ENCODE measurements around the gene NPIPA5.
"Not testable (repeated sequence)": the region's sequence is repeated elsewhere in the genome, so short reads cannot be mapped to it uniquely, and the experiment has no call there.

NPIPA5 gene

DNA sequence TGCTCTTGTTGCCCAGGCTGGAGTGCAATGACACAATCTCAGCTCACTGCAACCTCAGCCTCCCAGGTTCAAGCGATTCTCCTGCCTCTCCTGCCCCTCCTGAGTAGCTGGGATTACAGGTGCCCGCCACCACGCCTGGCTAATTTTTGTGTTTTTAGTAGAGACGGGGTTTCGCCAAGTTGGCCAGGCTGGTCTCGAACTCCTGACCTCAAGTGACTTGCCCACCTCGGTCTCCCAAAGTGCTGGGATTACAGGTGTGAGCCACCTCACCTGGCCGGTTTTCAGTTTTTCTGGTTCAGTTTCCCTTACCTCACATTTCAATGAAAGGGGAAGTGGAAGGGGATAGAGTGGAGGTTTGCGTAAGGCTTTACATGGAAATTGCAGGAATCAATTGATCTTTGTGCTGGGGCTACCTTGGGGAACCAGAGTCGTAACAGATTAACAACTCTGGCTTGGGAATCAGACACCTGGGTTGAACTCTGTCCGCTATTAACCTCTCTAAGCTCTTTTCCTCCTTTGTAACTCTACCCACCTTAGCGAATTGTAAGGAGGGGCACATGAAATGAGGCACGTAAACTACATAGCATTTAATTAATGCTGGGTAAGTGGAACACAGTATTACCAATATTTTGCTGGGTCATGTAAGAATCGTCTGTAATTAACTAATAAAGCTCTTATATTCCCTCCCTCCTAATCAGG lies 20.7 kb upstream of the NPIPA5 start:
- TF ChIP-seq, protein P1, sequence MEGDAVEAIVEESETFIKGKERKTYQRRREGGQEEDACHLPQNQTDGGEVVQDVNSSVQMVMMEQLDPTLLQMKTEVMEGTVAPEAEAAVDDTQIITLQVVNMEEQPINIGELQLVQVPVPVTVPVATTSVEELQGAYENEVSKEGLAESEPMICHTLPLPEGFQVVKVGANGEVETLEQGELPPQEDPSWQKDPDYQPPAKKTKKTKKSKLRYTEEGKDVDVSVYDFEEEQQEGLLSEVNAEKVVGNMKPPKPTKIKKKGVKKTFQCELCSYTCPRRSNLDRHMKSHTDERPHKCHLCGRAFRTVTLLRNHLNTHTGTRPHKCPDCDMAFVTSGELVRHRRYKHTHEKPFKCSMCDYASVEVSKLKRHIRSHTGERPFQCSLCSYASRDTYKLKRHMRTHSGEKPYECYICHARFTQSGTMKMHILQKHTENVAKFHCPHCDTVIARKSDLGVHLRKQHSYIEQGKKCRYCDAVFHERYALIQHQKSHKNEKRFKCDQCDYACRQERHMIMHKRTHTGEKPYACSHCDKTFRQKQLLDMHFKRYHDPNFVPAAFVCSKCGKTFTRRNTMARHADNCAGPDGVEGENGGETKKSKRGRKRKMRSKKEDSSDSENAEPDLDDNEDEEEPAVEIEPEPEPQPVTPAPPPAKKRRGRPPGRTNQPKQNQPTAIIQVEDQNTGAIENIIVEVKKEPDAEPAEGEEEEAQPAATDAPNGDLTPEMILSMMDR (conservative IDR thresholded peaks at IDR 0.05; ENCODE audit: low read length), result no peak
- no peak for DNase-seq (ENCODE audit: low read depth)
- no peak overlapping the region for H3K4me3 ChIP-seq (ENCODE audit: low read length)

DNA sequence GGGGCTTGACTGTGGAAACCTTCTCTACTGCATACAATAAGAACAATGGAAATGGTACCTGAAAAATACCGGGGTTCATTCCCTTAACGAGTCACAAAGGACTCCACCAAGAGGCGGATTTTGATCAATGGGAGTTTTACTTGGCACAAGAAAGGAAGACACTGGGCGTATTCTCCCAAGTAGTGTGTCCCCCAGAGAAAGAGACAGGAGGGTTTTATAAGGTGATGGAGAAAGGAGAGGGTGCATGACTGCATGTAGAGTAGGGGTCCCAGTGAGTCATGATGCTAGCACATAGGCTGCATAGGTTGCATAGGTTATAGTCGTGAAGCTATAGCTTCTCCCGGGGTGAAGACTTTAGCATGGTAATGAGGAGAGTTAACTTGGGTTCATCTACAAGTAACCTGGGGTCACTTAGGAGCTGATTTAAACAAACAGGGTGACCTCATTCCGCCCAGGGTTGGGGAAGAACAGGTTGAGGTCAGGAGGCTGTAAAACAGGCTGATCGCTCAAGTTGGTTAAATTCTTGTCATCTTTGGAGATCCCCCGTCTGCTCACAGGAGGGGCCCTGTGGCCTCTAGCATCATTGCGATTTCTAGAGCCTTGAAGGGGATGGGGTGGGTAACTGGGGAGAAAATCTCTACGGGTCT lies 19.0 kb upstream of the NPIPA5 start:
- TF ChIP-seq, protein P1 (conservative IDR thresholded peaks at IDR 0.05; ENCODE audit: low read length), result no peak
- DNase-seq (ENCODE audit: low read depth), result no peak

DNA sequence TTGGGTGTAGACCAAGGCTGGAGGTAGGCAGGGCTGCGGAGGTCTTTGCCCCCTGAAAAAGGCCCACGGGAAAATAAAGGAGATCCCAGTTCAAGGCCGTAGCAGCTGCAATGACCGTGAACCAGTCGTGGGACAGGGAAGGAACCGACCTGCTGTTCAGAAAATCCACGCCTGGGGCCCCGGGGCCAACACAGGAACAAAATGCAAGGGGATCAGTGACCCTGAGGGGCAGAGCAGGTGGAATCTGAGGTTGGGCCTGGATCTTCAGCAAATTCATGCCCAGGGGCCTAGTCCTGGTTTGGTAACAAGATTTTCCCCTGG lies 18.4 kb upstream of the NPIPA5 start:
- not testable (repeated sequence) for H3K4me3 ChIP-seq (ENCODE audit: low read length); DNase-seq (ENCODE audit: low read depth)

More for the DNA sequence above, 19.0 kb upstream of the NPIPA5 start:
- H3K4me3 ChIP-seq (ENCODE audit: low read length), result no peak overlapping the region

DNA sequence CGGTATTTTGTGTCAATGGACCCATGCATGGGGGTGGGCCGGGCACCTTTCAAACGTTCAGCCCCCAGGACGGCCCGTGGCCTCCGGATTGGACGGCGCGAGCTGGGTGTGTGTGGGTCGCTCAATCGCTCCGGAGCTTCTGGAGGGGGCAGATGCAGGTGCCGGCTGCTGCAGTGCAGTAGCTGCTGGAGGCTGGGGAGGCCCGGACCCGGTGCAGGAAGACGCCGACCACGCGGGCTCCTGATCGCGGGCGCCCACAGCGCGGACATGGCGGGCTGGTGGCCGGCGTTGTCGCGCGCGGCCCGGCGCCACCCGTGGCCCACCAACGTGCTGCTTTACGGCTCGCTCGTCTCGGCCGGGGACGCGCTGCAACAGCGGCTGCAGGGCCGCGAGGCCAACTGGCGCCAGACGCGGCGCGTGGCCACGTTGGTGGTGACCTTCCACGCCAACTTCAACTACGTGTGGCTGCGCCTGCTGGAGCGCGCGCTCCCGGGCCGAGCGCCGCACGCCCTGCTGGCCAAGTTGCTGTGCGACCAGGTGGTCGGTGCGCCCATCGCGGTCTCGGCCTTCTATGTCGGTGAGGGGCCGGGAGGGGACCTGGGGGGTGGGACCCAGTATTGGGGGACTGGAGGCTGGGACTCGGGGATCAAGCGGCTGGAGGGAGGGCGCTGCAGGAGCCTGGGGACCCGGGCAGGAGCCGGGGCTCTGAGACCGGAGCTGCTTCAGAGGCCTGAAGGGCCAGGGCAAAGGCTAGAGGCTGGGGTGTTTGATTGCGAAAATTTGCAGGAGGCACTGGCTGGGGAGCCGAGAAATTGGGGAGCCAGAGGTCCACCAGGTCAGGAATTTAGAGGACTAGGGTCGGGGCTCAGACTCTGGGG lies 17.8 kb upstream of the NPIPA5 start, which contains the start of gene MPV17L:
TSS of gene MPV17L (plus strand) at position 124 of the 878 bp plus-strand sequence. CDS start at position 268, 144 bp downstream.
- H3K4me3 ChIP-seq (ENCODE audit: low read length), result peak within 1 kb of the TSS; percentile 27
- not testable (repeated sequence) for DNase-seq (ENCODE audit: low read depth)

DNA sequence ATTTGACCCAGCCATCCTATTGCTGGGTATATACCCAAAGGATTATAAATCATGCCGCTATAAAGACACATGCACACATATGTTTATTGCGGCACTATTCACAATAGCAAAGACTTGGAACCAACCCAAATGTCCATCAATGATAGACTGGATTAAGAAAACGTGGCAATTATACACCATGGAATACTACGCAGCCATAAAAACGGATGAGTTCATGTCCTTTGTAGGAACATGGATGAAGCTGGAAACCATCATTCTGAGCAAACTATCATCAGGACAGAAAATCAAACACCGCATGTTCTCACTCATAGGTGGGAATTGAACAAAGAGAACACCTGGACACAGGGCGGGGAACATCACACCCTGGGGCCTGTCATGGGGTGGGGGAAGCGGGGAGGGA lies 14.9 kb upstream of the NPIPA5 start:
- H3K4me3 ChIP-seq (ENCODE audit: low read length); DNase-seq (ENCODE audit: low read depth): not testable (repeated sequence)

DNA sequence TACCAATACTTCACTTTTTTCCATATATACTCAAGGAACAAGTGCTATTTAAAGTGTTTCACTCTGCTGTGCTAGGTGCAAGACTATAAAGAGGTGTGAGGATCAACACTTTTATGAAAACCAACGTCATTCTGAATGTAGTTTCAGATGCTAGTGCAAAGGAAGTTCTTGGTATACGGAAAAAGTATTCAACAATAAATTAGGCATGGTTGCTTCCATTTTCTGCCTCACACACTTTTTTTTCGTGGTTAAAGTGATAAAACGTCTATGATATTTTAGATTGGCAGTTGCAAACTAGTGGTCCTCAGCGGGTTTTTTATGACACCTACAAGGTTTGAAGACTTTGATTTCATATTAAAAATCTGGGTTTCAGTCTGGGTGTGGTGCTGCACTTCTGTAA lies 11.8 kb upstream of the NPIPA5 start:
- H3K4me3 ChIP-seq (ENCODE audit: low read length); DNase-seq (ENCODE audit: low read depth): not testable (repeated sequence)

DNA sequence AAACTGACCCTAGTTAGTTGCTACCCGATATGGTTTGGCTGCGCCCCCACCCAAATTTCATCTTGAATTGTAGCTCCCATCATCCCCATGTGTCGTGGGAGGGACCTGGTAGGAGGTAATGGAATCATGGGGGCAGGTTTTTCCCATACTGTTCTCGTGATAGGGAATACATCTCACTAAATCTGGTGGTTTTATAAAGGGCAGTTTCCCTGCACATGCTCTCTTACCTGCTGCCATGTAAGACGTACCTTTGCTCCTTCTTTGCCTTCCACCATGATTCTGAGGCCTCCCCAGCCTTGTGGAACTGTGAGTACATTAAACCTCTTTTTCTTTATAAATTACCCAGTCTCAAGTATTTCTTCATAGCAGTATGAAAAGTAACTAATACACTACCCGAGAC lies 10.0 kb upstream of the NPIPA5 start:
- not testable (repeated sequence) for H3K4me3 ChIP-seq (ENCODE audit: low read length)

DNA sequence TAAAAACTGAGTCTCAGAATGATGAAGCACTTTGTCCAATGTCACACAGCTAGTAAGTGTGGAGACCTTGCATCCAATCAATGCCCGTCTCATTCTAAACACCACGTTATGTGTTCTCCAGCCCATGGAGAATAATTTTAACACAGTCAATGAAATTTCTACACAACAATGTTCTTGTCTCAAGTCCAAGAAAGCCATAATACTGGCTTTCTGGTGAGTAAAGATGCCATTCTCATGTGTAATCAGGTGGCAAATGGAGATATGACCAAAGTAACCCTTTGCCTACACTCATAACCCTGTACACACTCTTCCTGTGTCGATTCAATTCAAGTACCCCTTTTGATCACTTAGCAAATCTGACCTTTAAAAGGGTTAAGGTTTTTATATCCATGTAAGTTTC lies 4.7 kb upstream of the NPIPA5 start:
- not testable (repeated sequence) for H3K4me3 ChIP-seq (ENCODE audit: low read length); DNase-seq (ENCODE audit: low read depth)

More for the DNA sequence above, 10.0 kb upstream of the NPIPA5 start:
- DNase-seq (ENCODE audit: low read depth), result not testable (repeated sequence)

DNA sequence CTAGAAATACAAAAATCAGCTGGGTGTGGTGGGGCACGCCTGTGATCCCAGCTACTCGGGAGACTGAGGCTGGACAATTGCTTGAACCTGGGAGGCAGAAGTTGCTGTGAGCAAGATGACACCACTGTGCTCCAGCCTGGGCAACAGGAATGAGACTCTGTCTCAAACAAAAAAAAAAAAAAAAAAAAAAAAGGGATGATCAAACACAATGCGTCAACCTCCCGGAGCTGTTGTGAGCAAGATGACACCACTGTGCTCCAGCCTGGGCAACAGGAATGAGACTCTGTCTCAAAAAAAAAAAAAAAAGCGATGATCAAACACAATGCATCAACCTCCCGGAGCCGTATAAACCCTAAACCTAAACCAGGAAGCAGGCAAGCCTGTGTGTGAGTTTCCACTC lies 20.6 kb downstream of the NPIPA5 start:
- not testable (repeated sequence) for H3K4me3 ChIP-seq (ENCODE audit: low read length); DNase-seq (ENCODE audit: low read depth)

DNA sequence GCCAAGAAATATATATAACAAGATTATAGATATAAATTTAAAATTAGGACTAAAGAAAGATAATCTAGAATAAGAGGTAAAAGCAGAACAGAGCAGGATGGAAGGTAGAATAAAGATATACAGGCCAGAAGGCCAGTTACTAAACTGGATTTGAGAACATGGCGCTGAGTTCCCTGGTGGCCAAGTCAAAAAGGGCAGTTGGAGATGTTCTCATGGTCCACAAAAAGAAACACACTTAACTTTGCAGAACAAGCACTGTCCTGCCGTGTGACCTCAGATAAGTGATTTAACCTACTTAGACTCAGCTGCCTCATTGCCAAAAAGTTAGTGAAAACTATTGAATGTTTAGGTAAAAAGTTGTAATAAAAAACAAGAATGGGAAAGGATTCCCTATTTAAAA lies 23.2 kb downstream of the NPIPA5 start:
- not testable (repeated sequence) for DNase-seq (ENCODE audit: low read depth); H3K4me3 ChIP-seq (ENCODE audit: low read length)

DNA sequence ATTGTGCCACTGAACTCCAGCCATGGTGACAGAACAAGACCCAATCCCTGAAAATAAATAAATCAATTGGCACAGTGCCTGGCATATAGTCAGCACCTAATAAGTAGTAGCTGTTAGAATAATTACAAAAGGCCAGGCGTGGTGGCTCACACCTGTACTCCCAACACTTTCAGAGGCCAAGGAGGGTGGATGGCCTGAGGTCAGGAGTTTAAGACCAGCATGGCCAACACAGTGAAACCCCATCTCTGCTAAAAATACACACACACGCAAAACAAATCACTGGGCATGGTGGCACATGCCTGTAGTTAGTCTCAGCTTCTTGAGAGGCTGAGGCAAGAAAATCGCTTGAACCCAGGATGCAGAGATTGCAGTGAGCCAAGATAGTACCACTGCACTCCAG lies 25.2 kb downstream of the NPIPA5 start:
- DNase-seq (ENCODE audit: low read depth); H3K4me3 ChIP-seq (ENCODE audit: low read length): not testable (repeated sequence)

DNA sequence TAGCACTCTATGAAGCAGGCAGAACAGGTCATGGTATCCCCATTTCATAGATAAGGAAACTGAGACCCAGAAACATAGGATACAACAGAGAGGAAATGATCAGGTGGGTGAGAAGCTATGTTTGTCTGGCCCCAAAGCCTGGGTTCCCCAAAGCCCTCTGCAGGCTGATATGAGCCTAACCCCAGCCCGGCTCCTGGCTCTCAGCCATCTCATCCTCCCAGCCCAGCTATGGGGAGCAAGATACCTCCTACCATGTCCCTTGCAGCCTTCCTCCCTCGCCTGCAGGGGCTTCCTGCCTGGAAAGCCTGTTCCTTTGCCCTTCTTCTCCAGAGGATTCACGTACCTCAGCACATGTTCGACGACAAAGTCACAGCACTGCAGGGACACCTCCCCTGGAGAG lies 26.3 kb downstream of the NPIPA5 start:
- H3K4me3 ChIP-seq (ENCODE audit: low read length); DNase-seq (ENCODE audit: low read depth): not testable (repeated sequence)

DNA sequence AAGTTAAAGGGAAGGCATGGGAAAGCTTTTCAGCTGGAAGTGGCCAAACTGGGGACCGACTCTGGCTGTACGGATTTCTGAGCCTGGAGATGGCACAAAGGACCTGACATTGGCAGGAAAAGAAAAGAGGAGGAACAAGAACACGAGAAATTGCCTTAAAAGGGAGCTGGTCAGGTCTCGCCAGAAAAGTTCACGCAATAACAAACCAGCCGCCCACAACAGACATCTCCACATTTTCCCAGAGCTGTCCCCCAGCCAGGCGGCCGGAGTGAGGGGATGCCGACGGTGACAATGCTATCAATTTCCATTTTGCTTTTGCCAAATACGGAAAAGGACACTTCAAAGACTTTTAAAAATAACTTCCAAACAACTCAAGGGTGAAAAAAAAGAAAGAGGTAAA lies 26.8 kb downstream of the NPIPA5 start:
- not testable (repeated sequence) for DNase-seq (ENCODE audit: low read depth)

DNA sequence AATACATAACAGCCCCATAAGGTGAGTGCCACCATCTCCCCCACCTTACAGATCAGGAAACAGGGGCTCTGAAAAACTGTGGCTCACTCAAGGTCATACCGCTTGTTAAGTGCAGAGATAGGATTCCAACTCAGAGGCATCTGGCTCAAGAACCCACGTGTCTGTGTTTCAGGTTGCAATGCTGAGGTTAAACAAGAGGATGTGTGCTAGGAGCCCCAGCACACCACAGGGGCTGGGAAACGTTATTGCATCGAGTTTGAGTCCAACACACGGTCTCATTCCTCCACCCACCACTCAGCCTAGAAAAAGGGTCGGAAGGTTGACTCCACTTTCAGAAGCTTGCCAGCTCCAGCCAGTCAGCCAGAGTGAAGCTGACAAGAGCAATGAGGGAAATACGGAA lies 29.4 kb downstream of the NPIPA5 start:
- H3K4me3 ChIP-seq (ENCODE audit: low read length); DNase-seq (ENCODE audit: low read depth): not testable (repeated sequence)

More for the DNA sequence above, 26.8 kb downstream of the NPIPA5 start:
- H3K4me3 ChIP-seq (ENCODE audit: low read length), result not testable (repeated sequence)

DNA sequence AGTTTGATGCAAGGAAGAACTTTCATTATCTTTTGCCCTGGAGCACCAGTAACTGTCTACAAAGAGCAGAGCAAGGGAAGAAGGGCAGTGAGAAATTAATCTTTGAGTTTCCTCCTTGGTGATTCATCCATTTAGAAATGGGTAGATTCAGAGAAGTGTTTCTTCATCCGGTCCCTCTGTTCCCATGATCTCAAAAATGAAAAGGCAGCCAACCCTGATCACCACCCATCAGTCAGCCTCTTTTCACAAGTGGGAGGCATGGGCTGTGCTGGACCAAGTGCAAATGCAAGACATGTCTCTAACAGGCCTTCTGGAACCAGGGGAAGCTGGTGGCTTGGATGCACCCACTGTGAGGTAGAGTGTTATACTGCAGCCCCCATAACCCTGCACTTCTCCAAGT lies 35.8 kb downstream of the NPIPA5 start:
- DNase-seq (ENCODE audit: low read depth); H3K4me3 ChIP-seq (ENCODE audit: low read length): not testable (repeated sequence)

DNA sequence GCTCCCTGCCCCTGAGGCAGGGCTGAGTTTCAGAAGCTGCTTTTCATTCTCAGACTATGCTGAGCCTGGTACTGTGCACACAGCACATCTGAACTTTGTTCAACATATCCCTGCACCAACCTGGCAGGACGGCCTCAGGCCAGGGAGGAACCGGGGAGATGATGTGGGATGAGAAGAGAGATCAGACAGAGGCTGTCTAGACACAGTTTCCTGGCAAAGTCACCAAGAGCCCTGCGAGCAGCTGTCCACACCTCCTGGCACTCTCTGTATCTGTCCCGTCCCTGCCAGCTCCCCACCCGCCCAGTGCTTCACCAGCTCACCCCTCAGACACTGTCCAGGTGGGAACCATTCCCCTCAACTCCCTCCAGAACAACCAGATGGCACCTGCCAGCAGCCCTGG lies 39.1 kb downstream of the NPIPA5 start:
- not testable (repeated sequence) for H3K4me3 ChIP-seq (ENCODE audit: low read length); DNase-seq (ENCODE audit: low read depth)

DNA sequence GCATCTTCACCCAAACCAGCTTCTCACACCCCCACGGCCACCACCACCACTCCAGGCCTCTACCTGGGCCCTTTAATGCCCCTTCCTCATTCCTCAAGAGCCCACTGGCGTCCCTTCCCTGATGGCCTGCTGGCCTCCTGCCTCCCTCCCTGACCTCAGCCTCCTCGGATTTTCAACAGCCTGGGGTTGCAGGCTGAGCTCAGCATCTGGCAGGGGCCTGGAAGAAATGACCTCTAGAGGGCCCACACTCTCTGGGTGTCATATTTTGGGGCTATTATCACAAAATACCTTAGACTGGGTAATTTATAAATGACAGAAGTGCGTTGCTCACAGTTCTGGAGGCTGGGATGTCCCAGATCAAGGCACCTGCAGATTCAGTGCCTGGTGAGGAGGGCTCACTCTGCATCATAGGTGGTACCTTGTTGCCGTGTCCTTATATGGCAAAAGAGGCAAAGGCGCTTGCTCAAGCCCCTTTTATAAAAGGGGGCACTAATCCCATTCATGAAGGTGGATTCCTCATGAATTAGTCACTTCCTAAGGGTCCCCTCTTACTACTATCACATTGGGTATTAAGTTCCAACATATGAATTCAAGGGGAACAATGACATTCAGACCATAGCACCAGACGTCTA lies 40.0 kb downstream of the NPIPA5 start:
- not testable (repeated sequence) for H3K4me3 ChIP-seq (ENCODE audit: low read length); DNase-seq (ENCODE audit: low read depth)
